Loucy (cell line): Measurements from ENCODE around the gene MAP7D1.

Source experiments
- H2AFZ ChIP-seq: fragments of 200-600 bp; sonication (generic); 2 replicates; pipeline ENCODE4 v1.6.0; 2016; ENCODE audit warnings: antibody characterized with exemption, mild to moderate bottlenecking, low read length, moderate library complexity
- H3F3A ChIP-seq: fragments of 200-600 bp; 2 replicates; pipeline ENCODE4 v1.6.0; 2016; ENCODE audit warnings: antibody characterized with exemption, low read depth, mild to moderate bottlenecking
- H3K27me3 ChIP-seq: fragments of 200-600 bp; sonication (generic); 2 replicates; pipeline ENCODE4 v1.6.1; 2014; ENCODE audit warnings: low read length, mild to moderate bottlenecking; ENCODE audit not compliant: insufficient read depth, poor library complexity, severe bottlenecking
- H3K36me3 ChIP-seq: fragments of 200-600 bp; sonication (generic); 2 replicates; pipeline ENCODE4 v1.6.1; 2016; ENCODE audit warnings: low read length; ENCODE audit not compliant: insufficient read depth
- H3K4me1 ChIP-seq: fragments of 200-600 bp; sonication (generic); 2 replicates; pipeline ENCODE4 v1.5.1; 2014; ENCODE audit warnings: low read length, mild to moderate bottlenecking; ENCODE audit not compliant: insufficient read depth, poor library complexity, severe bottlenecking
- H3K4me2 ChIP-seq: fragments of 200-600 bp; sonication (generic); 2 replicates; pipeline ENCODE4 v1.6.0; 2014; ENCODE audit warnings: antibody characterized with exemption, low read length, low read depth, mild to moderate bottlenecking; ENCODE audit not compliant: poor library complexity, severe bottlenecking
- H3K4me3 ChIP-seq: fragments of 200-600 bp; sonication (generic); 2 replicates; pipeline ENCODE4 v1.5.1; 2014; ENCODE audit warnings: low read length, mild to moderate bottlenecking, mixed read lengths; ENCODE audit not compliant: poor library complexity, severe bottlenecking
- H3K79me2 ChIP-seq: fragments of 200-600 bp; sonication (generic); 2 replicates; pipeline ENCODE4 v1.6.1; 2014; ENCODE audit warnings: low read length; ENCODE audit not compliant: insufficient read depth
- H3K9ac ChIP-seq: fragments of 200-600 bp; sonication (generic); 2 replicates; pipeline ENCODE4 v1.6.0; 2014; ENCODE audit warnings: mild to moderate bottlenecking, low read depth, low read length, moderate library complexity; ENCODE audit not compliant: poor library complexity, severe bottlenecking
- H3K9me2 ChIP-seq: fragments of 200-600 bp; sonication (generic); replicated peaks from 2 replicates; pipeline ENCODE4 v1.6.1; 2016; ENCODE audit warnings: low read depth, low read length, mixed read lengths
- H3K9me3 ChIP-seq: fragments of 200-600 bp; sonication (generic); 2 replicates; pipeline ENCODE4 v1.6.1; 2014; ENCODE audit warnings: mild to moderate bottlenecking, antibody characterized with exemption, low read length, low read depth; ENCODE audit not compliant: insufficient read depth
- H4K20me1 ChIP-seq: fragments of 200-600 bp; sonication (generic); 2 replicates; pipeline ENCODE4 v1.6.0; 2014; ENCODE audit warnings: antibody characterized with exemption, low read length, mild to moderate bottlenecking; ENCODE audit not compliant: insufficient read depth, poor library complexity, severe bottlenecking
- CTCF ChIP-seq: fragments of 200-600 bp; sonication (generic); conservative IDR thresholded peaks from 2 replicates; pipeline ENCODE4 v1.5.1; 2014; ENCODE audit warnings: mild to moderate bottlenecking, antibody characterized with exemption, low read length
- EZH2phosphoT487 ChIP-seq: fragments of 200-600 bp; IDR thresholded peaks from 2 replicates; pipeline ENCODE4 v1.6.1; 2018; ENCODE audit warnings: antibody characterized with exemption, mild to moderate bottlenecking, moderate library complexity, borderline replicate concordance

The MAP7D1 gene

GRCh38 chr1:36179220-36179600, 23.2 kb downstream of the MAP7D1 start:
- Histone ChIP-seq H3K36me3 (peaks cover 63% of the 10 kb centered on the region; the same call in 1 of the 2 replicates), H3K9me2 (no peaks in the 10 kb centered on the region), H3K9ac (no peak overlapping the region), H3K79me2 (no peaks in the 10 kb centered on the region), H3K9me3 (no peaks in the 10 kb centered on the region), H4K20me1 (peaks cover 8% of the 10 kb centered on the region), H3K4me2 (no peak overlapping the region), H3F3A (no peaks in the 10 kb centered on the region), H3K27me3 (no peaks in the 10 kb centered on the region), H3K4me1 (no peaks in the 10 kb centered on the region), H2AFZ (no peak overlapping the region), H3K4me3 (no peak overlapping the region)
- no peak for TF ChIP-seq CTCF
- TF ChIP-seq EZH2phosphoT487 = no peak

- no peaks in the 10 kb centered on the region for H3K9me3 ChIP-seq
- H3K79me2 ChIP-seq = no peaks in the 10 kb centered on the region
- no peaks in the 10 kb centered on the region for H3K4me1 ChIP-seq
- no peak overlapping the region for H2AFZ ChIP-seq
- H3K9ac ChIP-seq = no peak overlapping the region
- no peak overlapping the region for H3K4me3 ChIP-seq
- H3F3A ChIP-seq = no peaks in the 10 kb centered on the region
- no peaks in the 10 kb centered on the region for H3K9me2 ChIP-seq
- H4K20me1 ChIP-seq = no peaks in the 10 kb centered on the region
- no peak overlapping the region for H3K4me2 ChIP-seq
- H3K36me3 ChIP-seq = peaks cover 33% of the 10 kb centered on the region; the same call in 1 of the 2 replicates
- no peaks in the 10 kb centered on the region for H3K27me3 ChIP-seq
- TF ChIP-seq EZH2phosphoT487 (no peak), CTCF (no peak)
Measured at GRCh38 chr1:36182734-36183133, 26.8 kb downstream of the MAP7D1 start.

DNA sequence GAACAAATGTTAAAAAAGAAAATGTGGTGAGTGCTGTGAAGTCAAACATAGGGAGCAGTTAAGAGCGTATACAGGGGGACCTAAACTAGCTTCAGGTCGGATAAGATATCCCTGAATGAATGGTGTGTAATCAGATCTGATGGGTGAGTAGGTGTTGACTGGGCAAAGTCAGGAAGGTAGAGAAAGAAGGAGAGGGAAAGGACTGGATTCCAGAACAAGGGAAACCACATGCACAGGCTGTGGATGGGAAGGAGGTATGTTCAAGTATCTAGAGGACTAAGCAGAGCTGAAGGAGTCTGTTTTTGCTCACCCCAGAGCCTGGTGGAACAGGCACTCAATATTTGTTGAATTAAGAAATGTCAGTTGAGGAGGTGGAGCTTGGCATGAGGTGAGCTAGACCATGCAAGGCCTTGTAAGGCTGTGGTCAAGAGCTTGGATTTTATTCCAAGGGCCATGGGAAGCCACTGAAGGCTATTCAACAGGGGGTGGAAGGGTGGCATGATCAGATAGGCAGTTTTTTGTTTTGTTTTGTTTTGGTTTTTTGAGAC, 27.4 kb downstream of the MAP7D1 start:
- H3F3A ChIP-seq = no peaks in the 10 kb centered on the region
- no peak overlapping the region for H2AFZ ChIP-seq
- no peak overlapping the region for H3K4me3 ChIP-seq
- H3K9ac ChIP-seq = no peak overlapping the region
- peaks cover 29% of the 10 kb centered on the region; the same call in 1 of the 2 replicates for H3K36me3 ChIP-seq
- TF ChIP-seq CTCF = no peak
- TF ChIP-seq EZH2phosphoT487 = no peak
- H4K20me1 ChIP-seq = no peaks in the 10 kb centered on the region
- H3K4me1 ChIP-seq = no peaks in the 10 kb centered on the region
- H3K4me2 ChIP-seq = no peak overlapping the region
- no peaks in the 10 kb centered on the region for H3K79me2 ChIP-seq
- H3K9me2 ChIP-seq = no peaks in the 10 kb centered on the region
- H3K27me3 ChIP-seq = no peaks in the 10 kb centered on the region
- no peaks in the 10 kb centered on the region for H3K9me3 ChIP-seq
